Measurements from ENCODE around the gene HJURP.
"Not testable (repeated sequence)": the region's sequence is repeated elsewhere in the genome, so short reads cannot be mapped to it uniquely, and the experiment has no call there.

GRCh38 chr2:233872125-233872524 is 17.8 kb upstream of the HJURP start:
- TF ChIP-seq MYC (IDR thresholded peaks at IDR 0.05; ENCODE audit: low read depth, low read length); MYC (CRISPR knock-in tag; IDR thresholded peaks at IDR 0.05; ENCODE audit: borderline replicate concordance, low read depth): not testable (repeated sequence)
- TF ChIP-seq, protein P1, sequence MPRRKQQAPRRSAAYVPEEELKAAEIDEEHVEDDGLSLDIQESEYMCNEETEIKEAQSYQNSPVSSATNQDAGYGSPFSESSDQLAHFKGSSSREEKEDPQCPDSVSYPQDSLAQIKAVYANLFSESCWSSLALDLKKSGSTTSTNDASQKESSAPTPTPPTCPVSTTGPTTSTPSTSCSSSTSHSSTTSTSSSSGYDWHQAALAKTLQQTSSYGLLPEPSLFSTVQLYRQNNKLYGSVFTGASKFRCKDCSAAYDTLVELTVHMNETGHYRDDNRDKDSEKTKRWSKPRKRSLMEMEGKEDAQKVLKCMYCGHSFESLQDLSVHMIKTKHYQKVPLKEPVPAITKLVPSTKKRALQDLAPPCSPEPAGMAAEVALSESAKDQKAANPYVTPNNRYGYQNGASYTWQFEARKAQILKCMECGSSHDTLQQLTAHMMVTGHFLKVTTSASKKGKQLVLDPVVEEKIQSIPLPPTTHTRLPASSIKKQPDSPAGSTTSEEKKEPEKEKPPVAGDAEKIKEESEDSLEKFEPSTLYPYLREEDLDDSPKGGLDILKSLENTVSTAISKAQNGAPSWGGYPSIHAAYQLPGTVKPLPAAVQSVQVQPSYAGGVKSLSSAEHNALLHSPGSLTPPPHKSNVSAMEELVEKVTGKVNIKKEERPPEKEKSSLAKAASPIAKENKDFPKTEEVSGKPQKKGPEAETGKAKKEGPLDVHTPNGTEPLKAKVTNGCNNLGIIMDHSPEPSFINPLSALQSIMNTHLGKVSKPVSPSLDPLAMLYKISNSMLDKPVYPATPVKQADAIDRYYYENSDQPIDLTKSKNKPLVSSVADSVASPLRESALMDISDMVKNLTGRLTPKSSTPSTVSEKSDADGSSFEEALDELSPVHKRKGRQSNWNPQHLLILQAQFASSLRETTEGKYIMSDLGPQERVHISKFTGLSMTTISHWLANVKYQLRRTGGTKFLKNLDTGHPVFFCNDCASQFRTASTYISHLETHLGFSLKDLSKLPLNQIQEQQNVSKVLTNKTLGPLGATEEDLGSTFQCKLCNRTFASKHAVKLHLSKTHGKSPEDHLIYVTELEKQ (CRISPR knock-in tag; IDR thresholded peaks at IDR 0.05): not testable (repeated sequence)

Data from K562 (cell line).